Stimulated activated CD4-positive, alpha-beta T cell treated with anti-CD3 and anti-CD28 coated beads, Interleukin-4, amount 100 ng/mL, for 1 hour (primary cell): ENCODE measurements around the gene REPS2.
"Not testable (repeated sequence)": the region's sequence is repeated elsewhere in the genome, so short reads cannot be mapped to it uniquely, and the experiment has no call there.

ENCODE experiments used
- DNase-seq: peaks from one replicate; pipeline ENCODE4 v3.0.0-alpha.2; 2020

The REPS2 gene

GRCh38 chrX:16946361-16946964 lies at the start of gene REPS2:
Gene REPS2, plus strand, starts transcription at chrX:16946658. Its CDS starts 204 bp downstream, at chrX:16946862.
- peak; percentile 81 for DNase-seq

- no peak for DNase-seq
Observed at GRCh38 chrX:16897445-16897844, 49.0 kb upstream of the REPS2 start.

GRCh38 chrX:16903274-16904022 lies 43.0 kb upstream of the REPS2 start:
- DNase-seq = no peak

- DNase-seq = no peak
Observed at GRCh38 chrX:16910376-16910775, 36.1 kb upstream of the REPS2 start.

GRCh38 chrX:16914058-16914457 lies 32.4 kb upstream of the REPS2 start:
- no peak for DNase-seq

- no peak for DNase-seq
Observed at GRCh38 chrX:16916561-16916960, 29.9 kb upstream of the REPS2 start.

GRCh38 chrX:16917120-16917519 lies 29.3 kb upstream of the REPS2 start:
- no peak for DNase-seq

GRCh38 chrX:16918979-16919378 lies 27.5 kb upstream of the REPS2 start:
- no peak for DNase-seq

- DNase-seq = no peak
Observed at GRCh38 chrX:16920075-16920474, 26.4 kb upstream of the REPS2 start.

- DNase-seq = no peak
Observed at GRCh38 chrX:16923157-16923556, 23.3 kb upstream of the REPS2 start.

GRCh38 chrX:16924631-16925480 lies 21.6 kb upstream of the REPS2 start:
- DNase-seq = no peak

GRCh38 chrX:16930392-16930791 lies 16.1 kb upstream of the REPS2 start:
- no peak for DNase-seq

- DNase-seq = no peak
Observed at GRCh38 chrX:16931371-16931770, 15.1 kb upstream of the REPS2 start.

- DNase-seq = no peak
Observed at GRCh38 chrX:16931855-16932575, 14.4 kb upstream of the REPS2 start.

- DNase-seq = no peak
Observed at GRCh38 chrX:16934185-16934584, 12.3 kb upstream of the REPS2 start.

GRCh38 chrX:16946971-16947562 lies 609 bp downstream of the REPS2 start:
- peak; percentile 1 for DNase-seq

- no peak for DNase-seq
Observed at GRCh38 chrX:16950423-16950822, 4.0 kb downstream of the REPS2 start.

- no peak for DNase-seq
Observed at GRCh38 chrX:16953606-16954211, 7.3 kb downstream of the REPS2 start.

- no peak for DNase-seq
Observed at GRCh38 chrX:16957751-16958150, 11.3 kb downstream of the REPS2 start.

GRCh38 chrX:16958356-16958755 lies 11.9 kb downstream of the REPS2 start:
- DNase-seq = no peak

GRCh38 chrX:16962661-16963060 lies 16.2 kb downstream of the REPS2 start:
- DNase-seq = not testable (repeated sequence)

- no peak for DNase-seq
Observed at GRCh38 chrX:16963216-16963615, 16.8 kb downstream of the REPS2 start.
